Superior temporal gyrus (tissue), 1 donor: ENCODE measurements around the gene MIB1.
A peak's percentile ranks its signal among the peaks of the same experiment; 100 is the strongest.

ENCODE experiments used
- DNase-seq: peaks from one replicate; pipeline ENCODE4 v3.0.0-alpha.2; 2016; ENCODE audit errors: extremely low spot score

Gene MIB1

GRCh38 chr18:21894619-21895367 lies 154.2 kb downstream of the MIB1 start:
- DNase-seq = no peak

DNA sequence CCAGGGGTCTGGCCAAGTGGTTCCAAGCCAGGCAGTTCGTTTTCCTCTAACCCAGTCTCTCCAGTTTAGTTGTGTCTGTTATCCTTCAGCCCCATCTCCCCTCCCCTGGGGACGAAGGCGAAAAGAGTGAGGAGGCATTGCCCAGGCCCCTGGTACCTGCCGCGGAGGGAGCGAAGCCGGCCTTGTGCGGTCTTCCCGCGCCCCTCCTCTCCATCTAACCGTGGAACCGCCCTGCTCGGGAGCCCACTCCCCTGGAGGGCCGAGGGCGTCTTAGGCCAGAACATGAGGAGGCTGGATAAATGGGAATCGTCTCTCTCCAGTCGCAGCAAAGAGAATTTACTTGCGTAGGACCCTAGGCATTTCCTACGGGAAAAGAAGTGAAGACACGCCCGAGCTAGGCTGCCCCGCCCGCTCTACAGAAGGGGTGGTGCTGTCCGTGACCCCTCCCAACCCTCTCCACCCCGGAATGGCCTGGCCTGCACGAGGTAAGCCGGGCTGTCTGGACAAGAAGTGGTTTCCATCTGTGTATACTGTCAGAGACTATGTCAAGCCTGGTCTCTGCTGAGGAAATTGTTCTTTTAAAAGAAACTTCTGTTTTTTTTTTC lies 156.2 kb downstream of the MIB1 start:
- DNase-seq = no peak

DNA sequence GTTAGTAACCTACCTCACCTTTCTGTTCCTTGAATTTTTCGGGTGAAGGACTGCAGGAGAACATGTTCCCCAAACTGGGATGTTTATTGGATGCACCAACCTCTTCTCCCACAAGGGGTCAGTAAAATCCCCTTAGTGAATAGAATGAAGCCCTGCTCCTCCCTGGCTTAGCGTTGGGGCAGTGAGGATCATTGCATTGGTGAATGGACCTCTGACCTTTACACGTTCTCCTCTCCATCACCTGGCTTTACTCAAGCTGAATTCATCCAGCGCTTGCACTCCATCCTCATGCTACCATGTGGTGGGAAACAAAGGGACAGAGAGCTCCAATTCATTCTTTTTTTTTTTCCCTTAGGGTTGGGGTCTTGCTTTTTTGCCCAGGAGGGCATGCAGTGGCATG lies 157.2 kb downstream of the MIB1 start:
- DNase-seq = peak; percentile 73

DNA sequence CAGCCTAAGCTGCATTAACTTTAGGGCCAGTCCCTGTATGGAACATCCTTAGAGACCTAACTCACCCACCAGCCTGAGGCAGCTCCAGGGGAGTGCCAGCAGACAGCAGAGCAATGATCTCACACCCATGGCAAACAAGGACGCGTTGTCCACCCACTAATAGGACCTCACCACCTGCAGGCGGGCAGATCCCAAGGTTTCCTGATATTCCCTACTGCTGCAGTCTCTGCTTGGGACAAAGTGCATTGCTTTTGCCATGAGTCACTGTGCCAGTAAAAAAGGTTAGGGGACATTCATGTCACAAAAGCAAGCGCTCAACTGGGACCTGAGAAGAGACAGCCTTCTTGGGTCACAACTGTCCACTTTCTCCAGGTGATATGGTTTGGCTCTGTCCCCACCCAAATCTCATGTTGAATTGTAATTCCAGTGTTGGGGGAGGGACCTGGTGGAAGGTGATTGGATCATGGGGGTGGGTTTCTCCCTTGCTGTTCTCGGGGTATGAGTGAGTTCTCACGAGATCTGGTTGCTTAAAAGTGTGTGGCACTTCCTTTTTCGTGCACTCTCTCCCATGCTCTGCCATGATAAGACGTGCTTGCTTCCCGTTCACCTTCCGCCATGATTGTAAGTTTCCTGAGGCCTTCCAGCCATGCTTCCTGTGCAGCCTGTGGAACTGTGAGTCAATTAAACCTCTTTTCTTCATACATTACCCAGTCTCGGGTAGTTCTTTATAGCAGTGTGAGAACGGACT lies 160.2 kb downstream of the MIB1 start:
- no peak for DNase-seq

- DNase-seq = no peak
These were observed 160.9 kb downstream of the MIB1 start for GRCh38 chr18:21901423-21901945.

- DNase-seq = no peak
These were observed 163.1 kb downstream of the MIB1 start for GRCh38 chr18:21903709-21904108.

GRCh38 chr18:21904856-21905255 lies 164.3 kb downstream of the MIB1 start:
- no peak for DNase-seq

DNA sequence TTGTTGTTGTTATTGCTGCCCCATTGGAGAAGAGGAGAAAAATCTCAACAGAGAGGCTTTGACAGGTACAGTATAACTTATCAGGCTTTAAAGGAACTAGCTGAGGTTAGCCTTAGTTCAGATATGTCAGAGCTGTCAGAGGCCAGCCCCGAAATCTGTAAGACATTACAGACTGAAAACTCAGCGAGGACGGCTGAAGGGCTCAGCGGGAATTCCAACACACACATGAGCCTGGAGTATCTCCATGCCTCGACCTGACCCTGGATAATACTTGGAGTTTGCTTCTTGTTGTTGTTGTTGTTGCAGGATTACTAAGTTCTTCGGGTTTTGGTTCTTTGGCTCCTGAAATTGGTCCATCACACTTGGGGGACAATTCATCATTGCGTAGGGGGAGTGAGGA lies 166.9 kb downstream of the MIB1 start:
- no peak for DNase-seq

- no peak for DNase-seq
These were observed 168.1 kb downstream of the MIB1 start for GRCh38 chr18:21908711-21909110.

DNA sequence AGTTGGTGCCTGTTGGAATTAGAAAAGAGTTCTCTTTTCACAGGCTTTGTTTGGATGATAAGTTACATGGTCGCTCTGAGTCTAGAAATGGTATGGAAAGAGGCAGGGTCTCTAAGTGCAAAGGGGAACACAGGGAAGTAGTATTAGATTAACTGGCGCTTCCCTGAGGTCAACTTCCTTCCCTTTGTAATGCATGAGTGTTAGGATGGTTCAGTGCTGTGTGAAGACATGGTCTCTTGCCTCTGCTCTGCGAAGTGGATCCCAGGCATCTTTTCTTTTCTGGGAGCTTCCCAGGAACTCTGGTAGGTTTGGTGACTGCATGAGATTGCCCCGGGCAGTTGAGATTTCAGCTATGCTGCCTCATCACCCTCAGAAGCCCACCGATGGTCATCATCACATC lies 170.3 kb downstream of the MIB1 start:
- no peak for DNase-seq

GRCh38 chr18:21911551-21911950 lies 171.0 kb downstream of the MIB1 start:
- DNase-seq = no peak

DNA sequence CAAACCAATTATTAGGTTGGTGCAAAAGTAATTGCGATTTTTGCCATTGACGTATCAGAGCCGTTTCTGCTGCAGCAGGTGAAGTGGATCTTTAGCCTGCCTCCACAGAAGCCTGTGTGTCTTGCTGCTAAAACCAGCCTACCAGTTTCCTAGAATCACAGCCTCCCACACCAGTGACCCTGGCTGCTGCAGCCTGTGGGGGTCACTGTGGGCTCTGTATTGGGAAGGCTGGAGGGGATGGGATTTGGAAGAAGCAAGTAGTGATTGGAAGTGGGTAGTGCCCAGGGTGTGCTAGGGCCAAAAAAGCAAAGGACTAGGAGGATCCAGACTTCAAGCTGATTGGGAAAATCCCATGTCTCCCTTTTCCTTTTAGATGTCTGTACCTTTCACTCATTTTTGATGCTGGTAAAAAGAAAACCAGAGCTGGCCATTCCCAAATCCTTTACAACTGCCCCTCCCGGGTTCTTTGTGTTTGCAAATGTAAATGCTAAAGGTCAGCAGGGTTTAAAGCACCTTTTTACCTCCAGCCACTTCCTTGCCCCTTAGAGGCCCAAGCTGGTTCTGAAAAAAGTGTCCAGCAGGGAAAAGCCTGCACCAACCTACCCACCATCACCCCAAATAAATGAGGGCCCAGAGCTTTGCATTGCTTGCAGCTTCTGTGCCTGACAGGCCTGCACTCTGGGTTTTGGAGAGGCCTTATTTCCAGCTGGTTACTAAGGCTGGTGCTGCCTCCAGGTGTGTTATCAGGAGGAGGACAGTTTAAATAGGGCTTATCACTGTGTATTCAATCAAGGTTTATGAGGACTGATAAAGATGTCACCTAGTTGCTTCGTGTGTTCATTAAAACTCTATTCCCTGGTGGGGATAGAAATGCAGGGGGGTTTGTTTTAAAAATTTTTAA lies 172.0 kb downstream of the MIB1 start:
- DNase-seq = no peak

GRCh38 chr18:21914739-21915319 lies 174.2 kb downstream of the MIB1 start:
- DNase-seq = no peak

- DNase-seq = no peak
These were observed 175.0 kb downstream of the MIB1 start for GRCh38 chr18:21915546-21915945.

GRCh38 chr18:21916594-21916993 lies 176.0 kb downstream of the MIB1 start:
- DNase-seq = no peak

GRCh38 chr18:21918693-21919092 lies 178.1 kb downstream of the MIB1 start:
- DNase-seq = no peak
